Type B pancreatic cell (in vitro differentiated cells): ENCODE measurements around the gene IL1RAPL2. TPM values are rescaled to one million over a fixed set of nuclear protein-coding genes. Genes with fewer than 3 reads are reported as not detected.

ENCODE experiments used
- DNase-seq: peaks from one replicate; pipeline ENCODE4 v3.0.0; 2021; ENCODE audit warnings: mixed read lengths; ENCODE audit not compliant: unreplicated experiment; ENCODE audit errors: extremely low spot score
- H3K27ac Mint-ChIP-seq: 2 replicates; pipeline ENCODE4 v1.8.0; 2021; ENCODE audit warnings: mild to moderate bottlenecking, mixed read lengths
- H3K27me3 Mint-ChIP-seq: 2 replicates; pipeline ENCODE4 v1.8.0; 2021; ENCODE audit warnings: mixed read lengths
- H3K36me3 Mint-ChIP-seq: 2 replicates; pipeline ENCODE4 v1.8.0; 2021; ENCODE audit warnings: mixed read lengths
- H3K4me1 Mint-ChIP-seq: one replicate; pipeline ENCODE4 v1.8.0; 2021; ENCODE audit warnings: mixed read lengths; ENCODE audit not compliant: unreplicated experiment
- H3K4me3 Mint-ChIP-seq: 2 replicates; pipeline ENCODE4 v1.8.0; 2021; ENCODE audit warnings: mild to moderate bottlenecking, mixed read lengths
- H3K9me3 Mint-ChIP-seq: 2 replicates; pipeline ENCODE4 v1.8.0; 2021; ENCODE audit warnings: mixed read lengths
- CTCF ChIP-seq: fragments of 200-600 bp; sonication (generic); conservative IDR thresholded peaks from 2 replicates; pipeline ENCODE4 v1.5.0; 2021; ENCODE audit warnings: antibody characterized with exemption, mild to moderate bottlenecking
- total RNA-seq: library from RNA; stranded (reverse); gene quantifications from 2 replicates; pipeline ENCODE4 v1.2.1, GENCODE V29; 2021; ENCODE audit warnings: low replicate concordance

The IL1RAPL2 gene
- total RNA-seq, 1 donor from 2014 or later: 4.5 TPM

DNA sequence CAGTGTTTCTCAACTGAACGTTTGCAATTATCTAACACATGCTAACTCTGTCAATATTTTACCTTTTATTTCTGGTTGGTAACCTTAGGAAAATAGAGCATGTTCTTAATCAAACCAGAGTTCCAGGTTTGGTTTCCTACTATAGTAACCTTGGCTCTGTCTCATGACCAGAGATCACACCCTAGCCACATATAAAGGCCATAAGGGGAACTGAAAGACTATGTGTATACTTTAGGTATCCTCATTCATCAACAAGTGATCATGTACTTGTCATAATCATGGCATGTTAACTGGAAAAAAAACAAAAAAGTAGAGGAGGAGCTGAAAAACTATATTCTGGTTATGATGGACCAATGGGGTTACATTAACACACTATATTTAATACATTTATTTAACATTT lies 352.1 kb downstream of the IL1RAPL2 start:
- DNase-seq: no peak
- no peak overlapping the region for H3K4me3 Mint-ChIP-seq
- H3K9me3 Mint-ChIP-seq: no peaks in the 10 kb centered on the region
- no peaks in the 10 kb centered on the region for H3K27me3 Mint-ChIP-seq
- no peak overlapping the region for H3K27ac Mint-ChIP-seq
- no peaks in the 10 kb centered on the region for H3K36me3 Mint-ChIP-seq
- no peak for TF ChIP-seq CTCF
- no peaks in the 10 kb centered on the region for H3K4me1 Mint-ChIP-seq

- H3K4me3 Mint-ChIP-seq: no peak overlapping the region
- no peaks in the 10 kb centered on the region for H3K27me3 Mint-ChIP-seq
- TF ChIP-seq CTCF: no peak
- no peaks in the 10 kb centered on the region for H3K36me3 Mint-ChIP-seq
- no peak overlapping the region for H3K27ac Mint-ChIP-seq
- H3K4me1 Mint-ChIP-seq: no peaks in the 10 kb centered on the region
- H3K9me3 Mint-ChIP-seq: no peaks in the 10 kb centered on the region
- peak; percentile 67 for DNase-seq
Observed at GRCh38 chrX:104921584-104922205, 355.7 kb downstream of the IL1RAPL2 start.

GRCh38 chrX:104922206-104922621 lies 356.2 kb downstream of the IL1RAPL2 start:
- H3K36me3 Mint-ChIP-seq: no peaks in the 10 kb centered on the region
- peak; percentile 71 for DNase-seq
- H3K27me3 Mint-ChIP-seq: no peaks in the 10 kb centered on the region
- TF ChIP-seq CTCF: peak; percentile 91
- H3K4me1 Mint-ChIP-seq: no peaks in the 10 kb centered on the region
- no peaks in the 10 kb centered on the region for H3K9me3 Mint-ChIP-seq
- no peak overlapping the region for H3K4me3 Mint-ChIP-seq
- no peak overlapping the region for H3K27ac Mint-ChIP-seq

- TF ChIP-seq CTCF: no peak
- Mint-ChIP-seq H3K9me3 (no peaks in the 10 kb centered on the region), H3K4me1 (no peaks in the 10 kb centered on the region), H3K4me3 (no peak overlapping the region), H3K27ac (no peak overlapping the region), H3K27me3 (no peaks in the 10 kb centered on the region), H3K36me3 (no peaks in the 10 kb centered on the region)
- no peak for DNase-seq
Observed at GRCh38 chrX:104929324-104929723, 363.3 kb downstream of the IL1RAPL2 start.

GRCh38 chrX:104935581-104935980 lies 369.6 kb downstream of the IL1RAPL2 start:
- DNase-seq: no peak
- Mint-ChIP-seq H3K36me3 (no peaks in the 10 kb centered on the region), H3K4me1 (no peaks in the 10 kb centered on the region), H3K27me3 (no peaks in the 10 kb centered on the region), H3K4me3 (no peak overlapping the region), H3K27ac (no peak overlapping the region), H3K9me3 (peaks cover 5% of the 10 kb centered on the region)
- TF ChIP-seq CTCF: no peak

GRCh38 chrX:104953251-104953650 lies 387.3 kb downstream of the IL1RAPL2 start:
- Mint-ChIP-seq H3K9me3 (no peaks in the 10 kb centered on the region), H3K4me1 (peaks cover 6% of the 10 kb centered on the region), H3K36me3 (no peaks in the 10 kb centered on the region), H3K27me3 (no peaks in the 10 kb centered on the region), H3K4me3 (no peak overlapping the region), H3K27ac (no peak overlapping the region)
- no peak for TF ChIP-seq CTCF
- no peak for DNase-seq
